ENCODE data around the gene MB.

DNA sequence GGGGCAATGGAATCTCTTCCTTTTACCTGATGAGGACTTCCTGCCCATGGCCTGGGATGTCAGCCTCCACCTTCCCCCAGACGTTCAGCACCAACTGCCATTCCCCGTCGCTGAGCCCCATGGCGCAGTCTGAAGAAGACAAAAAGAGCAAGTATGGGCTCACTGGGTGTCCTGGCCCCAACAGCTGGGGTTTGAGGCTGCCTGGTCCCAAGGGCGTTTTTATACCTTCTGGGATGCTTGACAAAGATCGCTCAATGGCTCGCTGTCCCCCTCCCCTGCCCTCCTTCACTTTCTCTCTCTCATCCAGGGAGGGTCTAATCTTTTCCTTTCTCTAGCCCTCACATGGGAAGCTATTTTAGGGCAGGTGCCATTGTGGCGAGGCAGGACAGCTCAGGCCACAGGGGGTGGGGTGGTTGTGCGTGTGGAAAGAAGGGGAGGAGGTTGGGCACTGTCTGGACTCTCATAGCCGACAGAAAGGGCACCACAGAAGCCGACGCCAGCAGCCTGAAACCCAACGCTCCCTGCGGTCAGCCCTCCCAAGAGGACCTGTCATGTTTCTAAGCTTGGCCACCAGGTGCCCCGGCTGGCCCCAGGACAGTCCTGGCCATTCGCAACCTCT lies at the start of gene MB:
- TF ChIP-seq SIN3A (IDR thresholded peaks at IDR 0.05; ENCODE audit: low read depth) (no peak), YY1 (IDR thresholded peaks at IDR 0.05; ENCODE audit: extremely low read depth, insufficient replicate concordance, low read depth, low read length) (no peak), SRF (IDR thresholded peaks at IDR 0.05; ENCODE audit: low read depth) (no peak), RAD21 (IDR thresholded peaks at IDR 0.05; ENCODE audit: low read depth) (no peak), POLR2A (IDR thresholded peaks at IDR 0.05; ENCODE audit: borderline replicate concordance, extremely low read depth, insufficient read depth, insufficient read length) (no peak), EZH2 (IDR thresholded peaks at IDR 0.05) (no peak), SP1 (IDR thresholded peaks at IDR 0.05; ENCODE audit: low read depth) (no peak), EGR1 (IDR thresholded peaks at IDR 0.05; ENCODE audit: low read depth) (no peak), ELF1 (IDR thresholded peaks at IDR 0.05; ENCODE audit: borderline replicate concordance, low read depth) (no peak)
- TF ChIP-seq, protein P1, sequence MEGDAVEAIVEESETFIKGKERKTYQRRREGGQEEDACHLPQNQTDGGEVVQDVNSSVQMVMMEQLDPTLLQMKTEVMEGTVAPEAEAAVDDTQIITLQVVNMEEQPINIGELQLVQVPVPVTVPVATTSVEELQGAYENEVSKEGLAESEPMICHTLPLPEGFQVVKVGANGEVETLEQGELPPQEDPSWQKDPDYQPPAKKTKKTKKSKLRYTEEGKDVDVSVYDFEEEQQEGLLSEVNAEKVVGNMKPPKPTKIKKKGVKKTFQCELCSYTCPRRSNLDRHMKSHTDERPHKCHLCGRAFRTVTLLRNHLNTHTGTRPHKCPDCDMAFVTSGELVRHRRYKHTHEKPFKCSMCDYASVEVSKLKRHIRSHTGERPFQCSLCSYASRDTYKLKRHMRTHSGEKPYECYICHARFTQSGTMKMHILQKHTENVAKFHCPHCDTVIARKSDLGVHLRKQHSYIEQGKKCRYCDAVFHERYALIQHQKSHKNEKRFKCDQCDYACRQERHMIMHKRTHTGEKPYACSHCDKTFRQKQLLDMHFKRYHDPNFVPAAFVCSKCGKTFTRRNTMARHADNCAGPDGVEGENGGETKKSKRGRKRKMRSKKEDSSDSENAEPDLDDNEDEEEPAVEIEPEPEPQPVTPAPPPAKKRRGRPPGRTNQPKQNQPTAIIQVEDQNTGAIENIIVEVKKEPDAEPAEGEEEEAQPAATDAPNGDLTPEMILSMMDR (IDR thresholded peaks at IDR 0.05 in 2 of 3, conservative IDR thresholded peaks at IDR 0.05 in 1 of 3; ENCODE audit: borderline replicate concordance in 1 of 3, insufficient read depth in 1 of 3, low read depth in 2 of 3, low read length in 2 of 3), result no peak
- TF ChIP-seq, protein P2, sequence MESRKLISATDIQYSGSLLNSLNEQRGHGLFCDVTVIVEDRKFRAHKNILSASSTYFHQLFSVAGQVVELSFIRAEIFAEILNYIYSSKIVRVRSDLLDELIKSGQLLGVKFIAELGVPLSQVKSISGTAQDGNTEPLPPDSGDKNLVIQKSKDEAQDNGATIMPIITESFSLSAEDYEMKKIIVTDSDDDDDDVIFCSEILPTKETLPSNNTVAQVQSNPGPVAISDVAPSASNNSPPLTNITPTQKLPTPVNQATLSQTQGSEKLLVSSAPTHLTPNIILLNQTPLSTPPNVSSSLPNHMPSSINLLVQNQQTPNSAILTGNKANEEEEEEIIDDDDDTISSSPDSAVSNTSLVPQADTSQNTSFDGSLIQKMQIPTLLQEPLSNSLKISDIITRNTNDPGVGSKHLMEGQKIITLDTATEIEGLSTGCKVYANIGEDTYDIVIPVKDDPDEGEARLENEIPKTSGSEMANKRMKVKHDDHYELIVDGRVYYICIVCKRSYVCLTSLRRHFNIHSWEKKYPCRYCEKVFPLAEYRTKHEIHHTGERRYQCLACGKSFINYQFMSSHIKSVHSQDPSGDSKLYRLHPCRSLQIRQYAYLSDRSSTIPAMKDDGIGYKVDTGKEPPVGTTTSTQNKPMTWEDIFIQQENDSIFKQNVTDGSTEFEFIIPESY (IDR thresholded peaks at IDR 0.05; ENCODE audit: extremely low read depth, insufficient replicate concordance, low read length), result no peak
